GM18519 (cell line): ENCODE data around the gene CTSG.
A peak's percentile ranks its signal among the peaks of the same experiment; 100 is the strongest.
"Not testable (repeated sequence)": the region's sequence is repeated elsewhere in the genome, so short reads cannot be mapped to it uniquely, and the experiment has no call there.

Experiments used
- ATAC-seq: cut with Tn5 transposase; IDR thresholded peaks from one replicate; pipeline ENCODE4 v1.9.1; 2021; ENCODE audit warnings: mild to moderate bottlenecking, moderate library complexity; ENCODE audit not compliant: unreplicated experiment, low FRiP score

Gene CTSG

GRCh38 chr14:24576182-24576581 lies at the start of gene CTSG:
Gene CTSG, minus strand, starts transcription at chr14:24576250. Its CDS starts 27 bp downstream, at chr14:24576223.
- no peak for ATAC-seq

- ATAC-seq, result no peak
These were observed 37.7 kb upstream of the CTSG start for GRCh38 chr14:24613747-24614146.

GRCh38 chr14:24613241-24613640 lies 37.2 kb upstream of the CTSG start:
- no peak for ATAC-seq

GRCh38 chr14:24612196-24612595 lies 36.1 kb upstream of the CTSG start:
- ATAC-seq, result no peak

- no peak for ATAC-seq
These were observed 33.8 kb upstream of the CTSG start, which contains the start of gene GZMH for GRCh38 chr14:24609655-24610344. Gene GZMH, minus strand, starts transcription at chr14:24609685. Its CDS starts 72 bp downstream, at chr14:24609613.

- no peak for ATAC-seq
These were observed 31.8 kb upstream of the CTSG start for GRCh38 chr14:24607635-24608514.

GRCh38 chr14:24607081-24607480 lies 31.0 kb upstream of the CTSG start:
- no peak for ATAC-seq

- no peak for ATAC-seq
These were observed 30.2 kb upstream of the CTSG start for GRCh38 chr14:24606297-24606696.

GRCh38 chr14:24605435-24606190 lies 29.6 kb upstream of the CTSG start:
- peak; percentile 85 for ATAC-seq

GRCh38 chr14:24597403-24597802 lies 21.4 kb upstream of the CTSG start:
- ATAC-seq, result no peak

- ATAC-seq, result no peak
These were observed 19.2 kb upstream of the CTSG start for GRCh38 chr14:24595073-24595808.

GRCh38 chr14:24591004-24591403 lies 15.0 kb upstream of the CTSG start:
- ATAC-seq, result not testable (repeated sequence)

- not testable (repeated sequence) for ATAC-seq
These were observed 8.4 kb upstream of the CTSG start for GRCh38 chr14:24584402-24584801.

- ATAC-seq, result no peak
These were observed 2.5 kb upstream of the CTSG start for GRCh38 chr14:24578558-24578957.

GRCh38 chr14:24576771-24577170 lies 721 bp upstream of the CTSG start:
- no peak for ATAC-seq

- no peak for ATAC-seq
These were observed 1.8 kb downstream of the CTSG start for GRCh38 chr14:24574206-24574774.

GRCh38 chr14:24566318-24566717 lies 9.7 kb downstream of the CTSG start:
- no peak for ATAC-seq

GRCh38 chr14:24565766-24566165 lies 10.3 kb downstream of the CTSG start:
- ATAC-seq, result no peak

- no peak for ATAC-seq
These were observed 12.5 kb downstream of the CTSG start for GRCh38 chr14:24563505-24563904.

GRCh38 chr14:24556756-24557155 lies 19.3 kb downstream of the CTSG start:
- no peak for ATAC-seq
